ENCODE measurements around the gene MICAL3. TPM values are rescaled to one million over a fixed set of nuclear protein-coding genes. Genes with fewer than 3 reads are reported as not detected.

MICAL3 gene
- total RNA-seq, 1 experiment from 2014 or later = 47.1 TPM

- no peak for TF ChIP-seq CTCF (IDR thresholded peaks at IDR 0.05)
- no peak for TF ChIP-seq SIN3A (IDR thresholded peaks at IDR 0.05; ENCODE audit: borderline replicate concordance, insufficient read depth, low read depth, low read length)
- no peak for TF ChIP-seq REST (IDR thresholded peaks at IDR 0.05; ENCODE audit: insufficient read depth in 1 of 2, low read depth in 2 of 2, low read length in 1 of 2)
- no peak for TF ChIP-seq POLR2AphosphoS5 (IDR thresholded peaks at IDR 0.05; ENCODE audit: low read depth, low read length)
- no peak for TF ChIP-seq TCF7L2 (IDR thresholded peaks at IDR 0.05; ENCODE audit: low read depth, low read length)
- Histone ChIP-seq H3K4me3 (ENCODE audit: low read depth in 2 of 2, low read length in 2 of 2) (no peak overlapping the region), H3K4me1 (ENCODE audit: control insufficient read depth, insufficient read depth, low read length) (no peaks in the 10 kb centered on the region; the same call in 1 of the 2 replicates), H3K36me3 (ENCODE audit: control insufficient read depth, insufficient read depth, low read length) (no peaks in the 10 kb centered on the region), H3K27me3 (ENCODE audit: control insufficient read depth, insufficient read depth, low read length) (no peaks in the 10 kb centered on the region), H3K27ac (ENCODE audit: low read length) (no peak overlapping the region), H3K9me3 (ENCODE audit: control insufficient read depth, insufficient read depth, low read depth, low read length) (no peaks in the 10 kb centered on the region)
- ATAC-seq (no peak), DNase-seq (ENCODE audit: low read depth, low spot score) (no peak)
- BruUV-seq (replicated peaks) = no TSS peak
- in situ Hi-C loops (cut with HindIII; ENCODE audit: low pct_unique_long_range_greater_than_20kb, low sequenced_read_pairs) (no loop called here), intact Hi-C loops (cut with micrococcal nuclease; ENCODE audit: unreplicated experiment) (no loop called here)
- ChIA-PET POLR2A (interaction anchor here (0.6 kb wide), 1 partner anchor 15 kb away, joined by 3 read pairs; no protein-coding TSS in a partner anchor), CTCF (no interaction called here)
These were observed 178.6 kb downstream of the MICAL3 start for GRCh38 chr22:17845790-17846189.

- Histone ChIP-seq H3K9me3 (ENCODE audit: control insufficient read depth, insufficient read depth, low read depth, low read length) (no peaks in the 10 kb centered on the region), H3K27ac (ENCODE audit: low read length) (no peak overlapping the region), H3K36me3 (ENCODE audit: control insufficient read depth, insufficient read depth, low read length) (no peaks in the 10 kb centered on the region), H3K4me3 (ENCODE audit: low read depth in 2 of 2, low read length in 2 of 2) (no peak overlapping the region), H3K27me3 (ENCODE audit: control insufficient read depth, insufficient read depth, low read length) (no peaks in the 10 kb centered on the region), H3K4me1 (ENCODE audit: control insufficient read depth, insufficient read depth, low read length) (no peaks in the 10 kb centered on the region; the same call in 1 of the 2 replicates)
- ATAC-seq (no peak), DNase-seq (ENCODE audit: low read depth, low spot score) (no peak)
- BruUV-seq (replicated peaks) = no TSS peak
- no peak for TF ChIP-seq REST (IDR thresholded peaks at IDR 0.05; ENCODE audit: insufficient read depth in 1 of 2, low read depth in 2 of 2, low read length in 1 of 2)
- no peak for TF ChIP-seq POLR2AphosphoS5 (IDR thresholded peaks at IDR 0.05; ENCODE audit: low read depth, low read length)
- TF ChIP-seq TCF7L2 (IDR thresholded peaks at IDR 0.05; ENCODE audit: low read depth, low read length) = no peak
- TF ChIP-seq CTCF (IDR thresholded peaks at IDR 0.05) = no peak
- TF ChIP-seq SIN3A (IDR thresholded peaks at IDR 0.05; ENCODE audit: borderline replicate concordance, insufficient read depth, low read depth, low read length) = no peak
- in situ Hi-C loops (cut with HindIII; ENCODE audit: low pct_unique_long_range_greater_than_20kb, low sequenced_read_pairs) (no loop called here), intact Hi-C loops (cut with micrococcal nuclease; ENCODE audit: unreplicated experiment) (no loop called here)
- POLR2A ChIA-PET = interaction anchor here (0.6 kb wide), 1 partner anchor 15 kb away, joined by 3 read pairs; no protein-coding TSS in a partner anchor
- CTCF ChIA-PET = no interaction called here
These were observed 179.0 kb downstream of the MICAL3 start for GRCh38 chr22:17845327-17845726.

All from Panc1 (cell line).